Fibroblast of the aortic adventitia (primary cell): ENCODE measurements around the gene NTSR1. TPM values are rescaled to one million over a fixed set of nuclear protein-coding genes. Genes with fewer than 3 reads are reported as not detected.

Experiments
- DNase-seq: peaks from one replicate; pipeline ENCODE4 v3.0.0-alpha.2; 2010; ENCODE audit warnings: low read depth
- H3K4me3 ChIP-seq: 2 replicates; pipeline ENCODE4 v1.5.1; 2011; ENCODE audit warnings: low read depth, mild to moderate bottlenecking, control low read depth, low read length, moderate library complexity
- total RNA-seq: library from RNA; depleted of rRNA; stranded (reverse); fragments of >200 nt; gene quantifications from 2 replicates; pipeline ENCODE4 v1.2.3, GENCODE V29; 2012; ENCODE audit warnings: low replicate concordance
- TF ChIP-seq, protein P1 (sequence below): IDR thresholded peaks from 2 replicates; pipeline ENCODE4 v1.5.1; 2011; ENCODE audit warnings: mild to moderate bottlenecking, low read length, control low read depth, inconsistent platforms; ENCODE audit not compliant: insufficient read depth

The NTSR1 gene
- total RNA-seq, 1 donor = 8.0 TPM

DNA sequence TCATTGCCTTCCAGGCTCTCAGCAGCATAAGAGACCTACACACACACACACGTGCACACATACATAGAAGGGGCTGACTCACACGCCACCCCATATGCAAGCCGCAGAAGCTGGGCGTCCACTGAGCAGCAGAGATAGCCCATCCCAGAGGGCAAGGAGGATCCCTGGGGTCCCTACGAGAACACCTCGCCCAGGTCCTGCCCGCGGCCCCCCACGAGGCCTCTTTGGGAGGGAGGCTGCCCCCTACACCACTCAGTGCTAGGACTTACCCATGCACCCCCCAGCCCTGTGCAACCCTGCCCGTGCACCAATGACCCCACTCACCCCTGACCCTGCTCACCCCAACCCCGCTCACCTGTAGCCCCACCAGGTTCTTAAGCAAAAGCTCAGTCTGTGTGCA lies 20.6 kb upstream of the NTSR1 start:
- TF ChIP-seq, protein P1, sequence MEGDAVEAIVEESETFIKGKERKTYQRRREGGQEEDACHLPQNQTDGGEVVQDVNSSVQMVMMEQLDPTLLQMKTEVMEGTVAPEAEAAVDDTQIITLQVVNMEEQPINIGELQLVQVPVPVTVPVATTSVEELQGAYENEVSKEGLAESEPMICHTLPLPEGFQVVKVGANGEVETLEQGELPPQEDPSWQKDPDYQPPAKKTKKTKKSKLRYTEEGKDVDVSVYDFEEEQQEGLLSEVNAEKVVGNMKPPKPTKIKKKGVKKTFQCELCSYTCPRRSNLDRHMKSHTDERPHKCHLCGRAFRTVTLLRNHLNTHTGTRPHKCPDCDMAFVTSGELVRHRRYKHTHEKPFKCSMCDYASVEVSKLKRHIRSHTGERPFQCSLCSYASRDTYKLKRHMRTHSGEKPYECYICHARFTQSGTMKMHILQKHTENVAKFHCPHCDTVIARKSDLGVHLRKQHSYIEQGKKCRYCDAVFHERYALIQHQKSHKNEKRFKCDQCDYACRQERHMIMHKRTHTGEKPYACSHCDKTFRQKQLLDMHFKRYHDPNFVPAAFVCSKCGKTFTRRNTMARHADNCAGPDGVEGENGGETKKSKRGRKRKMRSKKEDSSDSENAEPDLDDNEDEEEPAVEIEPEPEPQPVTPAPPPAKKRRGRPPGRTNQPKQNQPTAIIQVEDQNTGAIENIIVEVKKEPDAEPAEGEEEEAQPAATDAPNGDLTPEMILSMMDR = no peak
- H3K4me3 ChIP-seq = no peak overlapping the region
- DNase-seq = no peak

GRCh38 chr20:62688855-62689460 lies 19.7 kb upstream of the NTSR1 start:
- no peak for DNase-seq
- H3K4me3 ChIP-seq = no peak overlapping the region

GRCh38 chr20:62689861-62690260 lies 18.8 kb upstream of the NTSR1 start:
- DNase-seq = no peak
- no peak overlapping the region for H3K4me3 ChIP-seq
- TF ChIP-seq, protein P1 = no peak

More at GRCh38 chr20:62688855-62689460, 19.7 kb upstream of the NTSR1 start:
- TF ChIP-seq, protein P1 = no peak

DNA sequence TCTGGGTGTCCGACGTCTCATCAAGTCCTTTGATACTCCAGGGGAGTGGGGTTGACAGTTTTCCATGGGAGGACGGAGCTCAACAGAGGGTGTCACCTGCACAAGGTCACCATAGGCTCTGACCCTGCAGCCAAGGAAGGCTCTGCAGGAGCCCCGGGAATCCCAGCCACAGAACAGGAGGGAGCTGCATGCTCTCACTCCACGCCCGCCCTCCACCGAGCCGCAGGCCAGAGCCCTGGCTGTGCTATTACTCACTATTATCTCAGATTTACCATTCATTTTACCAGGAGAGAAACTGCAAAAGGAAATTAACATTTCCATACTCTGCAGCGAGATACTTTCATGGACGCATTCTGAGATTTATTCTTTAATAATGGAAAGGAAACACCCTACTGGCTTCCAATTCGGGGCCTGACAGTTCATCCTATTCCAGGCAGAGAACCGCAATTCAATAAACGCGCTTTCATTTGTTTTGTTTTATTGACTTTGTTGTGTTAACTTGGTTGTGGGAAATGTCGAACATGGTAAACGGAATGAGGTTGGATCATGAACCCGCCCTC lies 18.3 kb upstream of the NTSR1 start:
- TF ChIP-seq, protein P1 = no peak
- H3K4me3 ChIP-seq = no peak overlapping the region
- DNase-seq = no peak

GRCh38 chr20:62691487-62691886 lies 17.1 kb upstream of the NTSR1 start:
- no peak for DNase-seq
- TF ChIP-seq, protein P1 = no peak

DNA sequence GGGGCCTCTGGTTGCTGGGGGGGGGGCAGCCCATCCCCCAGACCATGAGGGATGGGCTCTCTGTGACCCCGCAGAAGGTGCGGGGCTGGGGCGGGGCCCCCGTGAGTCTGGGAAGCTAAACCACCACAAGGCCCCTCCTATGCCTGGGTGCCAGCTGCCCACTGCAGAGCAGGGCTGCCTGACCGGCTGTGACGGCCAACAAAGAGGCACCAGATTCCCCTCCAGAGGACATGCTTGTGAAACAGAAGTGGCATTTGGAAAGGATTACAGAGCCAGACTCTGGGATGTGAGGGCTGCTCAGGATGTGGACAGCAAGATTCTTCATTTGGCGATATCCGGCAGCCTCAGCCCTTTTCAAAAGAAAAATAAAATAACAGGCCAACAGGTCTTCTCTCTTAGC lies 16.5 kb upstream of the NTSR1 start:
- H3K4me3 ChIP-seq = no peak overlapping the region
- no peak for DNase-seq
- TF ChIP-seq, protein P1 = no peak

More at GRCh38 chr20:62691487-62691886, 17.1 kb upstream of the NTSR1 start:
- no peak overlapping the region for H3K4me3 ChIP-seq
